GM18507 (cell line): ENCODE data around the gene RGS12.

Source experiments
- DNase-seq: peaks from one replicate; pipeline ENCODE4 v3.0.0; 2011; ENCODE audit warnings: low read depth; ENCODE audit not compliant: insufficient read length; ENCODE audit errors: extremely low spot score
- FAIRE-seq: peaks from 2 replicates; lab custom pipeline; 2011; peaks lifted over from hg19 to GRCh38; lab: Jason Lieb, UNC

Gene RGS12

DNA sequence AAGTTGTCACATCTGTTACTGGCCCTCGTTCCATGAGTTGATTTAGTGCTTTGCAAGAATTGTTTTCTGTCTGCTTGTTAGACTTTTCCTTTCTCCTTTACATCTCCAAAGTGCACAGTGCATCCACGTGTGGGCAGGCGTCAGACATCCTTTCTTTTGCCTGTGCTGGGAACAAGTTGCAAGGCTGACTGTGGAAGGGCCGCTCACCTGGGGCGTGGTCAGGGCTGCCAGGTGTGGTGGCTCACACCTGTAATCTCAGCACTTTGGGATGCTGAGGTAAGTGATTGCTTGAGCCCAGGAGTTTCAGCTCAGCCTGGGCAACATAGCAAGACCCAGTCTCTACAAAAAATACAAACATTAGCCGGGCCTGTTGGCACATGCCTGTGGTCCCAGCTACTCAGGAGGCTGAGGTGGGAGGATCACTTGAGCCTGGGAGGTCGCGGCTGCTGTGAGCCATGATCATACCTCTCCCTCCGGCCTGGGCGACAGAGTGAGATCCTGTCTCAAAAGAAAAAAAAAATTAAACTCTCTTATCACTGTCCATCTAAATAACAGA lies 46.2 kb downstream of the RGS12 start:
- FAIRE-seq, result no peak
- no peak for DNase-seq

GRCh38 chr4:3339577-3339976 lies 46.8 kb downstream of the RGS12 start:
- FAIRE-seq (no peak), DNase-seq (no peak)

- DNase-seq, result no peak
These were observed 47.3 kb downstream of the RGS12 start for GRCh38 chr4:3340038-3340699.

GRCh38 chr4:3340700-3341083 lies 47.9 kb downstream of the RGS12 start:
- no peak for FAIRE-seq

More at GRCh38 chr4:3340038-3340699, 47.3 kb downstream of the RGS12 start:
- no peak for FAIRE-seq

DNA sequence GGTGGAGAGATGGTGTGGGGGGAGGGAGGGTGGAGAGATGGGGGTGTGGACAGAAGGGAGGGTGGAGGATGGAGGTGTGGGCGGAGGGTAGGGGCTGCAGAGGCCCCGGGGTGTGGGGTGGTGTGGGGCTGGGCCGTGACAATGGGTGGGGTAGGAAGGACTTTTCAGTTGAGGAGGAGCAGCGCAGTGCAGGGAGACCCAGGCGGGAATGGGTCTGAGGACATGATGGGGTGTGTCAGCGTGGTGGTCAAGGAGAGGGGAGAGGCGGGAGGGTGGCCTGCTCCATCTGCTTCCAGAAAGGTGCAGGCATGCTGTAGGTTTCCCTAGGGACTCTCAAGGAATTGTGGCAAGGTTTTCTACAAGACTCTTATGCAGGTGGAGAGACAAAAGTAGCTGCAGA lies 48.9 kb downstream of the RGS12 start:
- FAIRE-seq, result no peak

More at GRCh38 chr4:3340700-3341083, 47.9 kb downstream of the RGS12 start:
- DNase-seq, result no peak

DNA sequence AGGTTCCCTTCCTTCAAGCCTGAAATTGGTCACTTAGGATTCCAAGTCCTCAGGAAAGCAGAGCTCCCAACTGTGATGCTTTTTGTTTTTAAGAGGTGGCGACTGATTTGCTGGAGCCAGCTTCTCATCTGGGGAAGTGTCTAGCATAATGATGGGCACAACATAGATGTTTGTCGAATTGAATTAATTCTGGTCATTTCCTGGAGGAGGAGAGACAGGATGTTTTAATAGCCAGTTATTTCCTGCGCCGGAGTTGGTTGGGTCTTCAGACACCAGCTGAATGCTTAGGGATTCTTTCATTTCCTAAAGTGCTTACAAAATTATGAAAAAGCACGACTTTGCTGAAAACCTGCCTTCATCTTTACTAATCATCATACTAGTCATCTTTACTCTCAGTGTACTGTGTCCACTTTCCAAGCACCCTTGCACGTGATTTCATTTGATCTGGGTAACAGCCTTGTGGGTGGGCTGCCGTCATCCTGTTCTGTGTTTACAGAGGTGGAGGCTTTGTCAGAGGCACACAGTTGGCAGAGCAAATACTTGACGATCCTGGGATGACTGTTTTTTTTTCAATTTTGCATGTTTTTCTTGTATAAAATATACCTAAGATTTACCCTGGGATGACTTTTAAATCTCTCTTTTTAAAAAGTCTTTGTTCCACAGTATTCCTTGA lies 49.5 kb downstream of the RGS12 start:
- no peak for FAIRE-seq
- no peak for DNase-seq

More for the DNA sequence above, 48.9 kb downstream of the RGS12 start:
- no peak for DNase-seq
